Psoas muscle (tissue), 8 donors: Measurements from ENCODE around the gene SLC25A22. TPM values are rescaled to one million over a fixed set of nuclear protein-coding genes. Genes with fewer than 3 reads are reported as not detected.

Experiments
- ATAC-seq, 4 donors: fragments of 200-7000 bp; cut with Tn5 transposase; one replicate each; pipeline ENCODE4 v1.9.1; 2020; ENCODE audit warnings: moderate library complexity in 3 of 4, mild to moderate bottlenecking in 2 of 4
- DNase-seq, 2 donors: peaks; one replicate each; pipeline ENCODE4 v3.0.0-alpha.2; 2020
- H3K27ac ChIP-seq: fragments of 200-600 bp; one replicate; pipeline ENCODE4 v1.8.0; 2022
- H3K27me3 ChIP-seq, 3 donors: fragments of 200-600 bp in 1 of 3; one replicate each; pipeline versions ENCODE4 v1.6.1 to v1.8.0; 2013 to 2022; ENCODE audit warnings: low read length in 2 of 3, mild to moderate bottlenecking in 2 of 3, moderate library complexity in 1 of 3; ENCODE audit not compliant: insufficient read depth in 3 of 3
- H3K36me3 ChIP-seq, 2 donors: fragments of 200-600 bp in 1 of 2; one replicate each; pipeline versions ENCODE4 v1.6.1 to v1.8.0; 2013 to 2022; ENCODE audit warnings: low read depth in 1 of 2, mild to moderate bottlenecking in 1 of 2, moderate library complexity in 1 of 2; ENCODE audit not compliant: insufficient read depth in 1 of 2
- H3K4me1 ChIP-seq: fragments of 200-600 bp; one replicate; pipeline ENCODE4 v1.8.0; 2022
- H3K4me3 ChIP-seq: fragments of 200-600 bp; one replicate; pipeline ENCODE4 v1.8.0; 2022; ENCODE audit warnings: mild to moderate bottlenecking
- H3K9me3 ChIP-seq: fragments of 200-600 bp; one replicate; pipeline ENCODE4 v1.8.0; 2022
- CTCF ChIP-seq: fragments of 200-600 bp; IDR thresholded peaks from one replicate; pipeline ENCODE4 v1.8.0; 2022; ENCODE audit warnings: antibody characterized with exemption
- WGBS, 3 donors: extraction: QIAGEN DNeasy Blood & Tissue Kit; methylation state at CpG; one replicate each; pipeline versions ENCODE4 v1.1.6 to v1.1.7; 2013; 5-methylcytosine and 5-hydroxymethylcytosine counted together
- intact Hi-C, 2 donors: fragments of 100-400 bp; cut with DNase I; formaldehyde crosslinking; loops; one replicate each; pipeline versions ENCODE4 v1.11.0 to v1.14.2; 2022
- polyA plus RNA-seq, 3 donors: library from polyadenylated mRNA; stranded (reverse); fragments of 200-250 nt; gene quantifications; one replicate each; pipeline ENCODE4 v1.2.3, GENCODE V29; 2013
- total RNA-seq, 4 donors: library from RNA; stranded (reverse); fragmentation: NEBNext Ultra II Directional in 2 of 4; extraction: Animal tissue kit (Norgen Biotek cat#: 25700) in 2 of 4; gene quantifications; one replicate each; pipeline versions ENCODE4 v1.2.1 to v1.2.4, GENCODE V29; 2021 to 2023
- donor health status: healthy with polysubstance abuse.
- donor health status: DM: no; HTN: no; CAD: no; lungs with moderate emphysema.
- donor health status: Bipolar disorder and iron deficiency.
- donor health status: healthy.
- donor health status: DM: yes; HTN: yes; CAD: no.
- donor health status: DM: no; HTN: no; CAD: no.
- donor health status: DM: no; HTN: no; CAD: no.
- donor health status: DM: yes; HTN: yes; CAD: no.

Gene SLC25A22
- total and polyA plus RNA-seq, 7 donors = 0.49 to 4.3 (median 1.6) TPM

DNA sequence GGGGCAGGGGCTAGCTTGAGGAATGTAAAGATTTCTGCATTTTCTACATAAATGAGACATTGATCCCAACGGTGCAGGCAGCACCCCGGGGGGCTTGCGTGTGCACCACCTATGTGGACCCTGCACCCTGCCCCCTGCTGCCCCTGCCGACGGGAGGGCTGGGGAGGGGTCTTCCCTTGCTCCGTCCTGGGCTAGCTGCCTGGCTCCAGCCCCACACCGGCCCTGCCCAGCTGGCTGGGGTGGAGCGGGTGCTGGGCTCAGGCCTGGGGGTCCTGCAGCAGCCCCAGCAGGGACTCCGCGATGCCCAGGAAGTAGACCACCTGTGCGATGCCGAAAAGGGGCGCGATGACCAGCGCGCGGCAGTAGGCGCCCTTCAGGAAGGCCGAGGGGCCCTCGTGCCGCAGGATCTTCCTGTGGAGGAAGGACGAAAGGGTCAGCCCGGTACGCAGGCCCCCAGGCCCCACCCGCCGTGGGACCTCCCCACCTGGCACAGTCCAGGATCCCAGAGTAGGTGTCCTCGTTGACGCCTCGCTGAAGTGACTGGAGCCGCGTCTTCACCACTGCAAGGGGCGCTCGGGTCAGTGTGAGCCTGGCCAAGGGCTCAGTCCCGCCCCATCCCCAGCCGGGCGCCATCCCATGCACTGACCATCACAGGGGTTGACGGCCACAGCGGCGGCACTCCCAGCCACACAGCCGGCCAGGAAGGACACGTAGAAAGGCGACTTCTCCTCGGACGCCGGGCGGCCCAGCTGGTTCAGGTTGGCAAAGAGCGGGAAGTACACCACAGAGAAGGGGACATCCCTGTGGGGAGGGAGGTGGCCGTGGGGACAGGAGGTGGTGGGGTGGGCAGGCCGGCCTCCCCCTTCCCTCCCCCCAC is 6.2 kb downstream of the SLC25A22 start:
- H3K36me3 ChIP-seq = no peaks in the 10 kb centered on the region
- H3K9me3 ChIP-seq = no peaks in the 10 kb centered on the region
- no peak overlapping the region for H3K27ac ChIP-seq
- DNase-seq (peak in 1 of 2 donors; percentile 58), ATAC-seq (no peak)
- TF ChIP-seq CTCF = no peak
- peaks cover 0 to 43% (median 19%) of the 10 kb centered on the region in 3 donors for H3K27me3 ChIP-seq
- H3K4me1 ChIP-seq = peaks cover 7% of the 10 kb centered on the region
- intact Hi-C loops = no loop called here
- no peak overlapping the region for H3K4me3 ChIP-seq
- WGBS, 3 donors = 91 to 94% (median 92%) methylated on average over 44 to 49 of the region's 49 CpGs

- WGBS, 3 donors = 69 to 73% (median 71%) methylated on average over 15 to 18 of the region's 18 CpGs
Observed at GRCh38 chr11:790721-791564, 7.1 kb downstream of the SLC25A22 start.

DNA sequence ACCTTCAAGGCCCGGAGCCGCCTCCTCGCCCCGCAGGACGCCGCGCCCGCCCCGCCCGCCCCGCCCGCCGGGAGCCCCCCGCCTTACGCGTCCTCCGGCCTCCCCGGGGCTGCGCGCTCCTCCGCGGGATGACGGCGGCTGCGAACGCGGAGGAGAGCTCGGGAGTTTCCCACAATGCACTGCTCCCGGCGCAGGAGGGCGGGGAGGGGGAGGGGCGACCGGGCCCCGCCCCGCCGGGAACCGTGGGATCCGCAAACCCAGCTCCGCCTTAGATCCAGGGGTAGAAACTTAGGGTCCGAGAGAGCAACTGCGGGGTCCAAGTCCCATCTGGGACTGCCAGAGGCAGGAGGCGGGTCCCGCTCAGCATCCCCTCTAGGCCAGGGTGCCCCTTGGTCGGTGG is 8.1 kb downstream of the SLC25A22 start, which contains the start of gene CEND1:
Gene CEND1, minus strand, starts transcription at position 148 of the 400 bp plus-strand sequence. CDS start 1,514 bp downstream, outside the sequence.
- no peak within 1 kb of the TSS for H3K4me3 ChIP-seq
- no peaks in the 10 kb centered on the region for H3K36me3 ChIP-seq
- intact Hi-C loops = no loop called here
- ATAC-seq = peak in 1 of 4 donors; percentile 17
- H3K4me1 ChIP-seq = no peaks in the 10 kb centered on the region
- no peak within 1 kb of the TSS for H3K27ac ChIP-seq
- peaks cover 0 to 43% (median 15%) of the 10 kb centered on the region in 3 donors for H3K27me3 ChIP-seq
- TF ChIP-seq CTCF = no peak
- 5 to 8% (median 7%) methylated on average over 26 to 44 of the region's 44 CpGs for WGBS, 3 donors
- H3K9me3 ChIP-seq = no peaks in the 10 kb centered on the region
- DNase-seq = peak; percentile 45 to 62

More at GRCh38 chr11:790721-791564, 7.1 kb downstream of the SLC25A22 start:
- no peak for TF ChIP-seq CTCF
- H3K36me3 ChIP-seq = no peaks in the 10 kb centered on the region
- intact Hi-C loops = no loop called here
- H3K4me1 ChIP-seq = no peaks in the 10 kb centered on the region
- H3K27ac ChIP-seq = no peak overlapping the region
- no peaks in the 10 kb centered on the region for H3K9me3 ChIP-seq
- ATAC-seq (no peak), DNase-seq (peak in 1 of 2 donors; percentile 59)
- H3K4me3 ChIP-seq = no peak overlapping the region
- peaks cover 0 to 43% (median 19%) of the 10 kb centered on the region in 3 donors for H3K27me3 ChIP-seq

DNA sequence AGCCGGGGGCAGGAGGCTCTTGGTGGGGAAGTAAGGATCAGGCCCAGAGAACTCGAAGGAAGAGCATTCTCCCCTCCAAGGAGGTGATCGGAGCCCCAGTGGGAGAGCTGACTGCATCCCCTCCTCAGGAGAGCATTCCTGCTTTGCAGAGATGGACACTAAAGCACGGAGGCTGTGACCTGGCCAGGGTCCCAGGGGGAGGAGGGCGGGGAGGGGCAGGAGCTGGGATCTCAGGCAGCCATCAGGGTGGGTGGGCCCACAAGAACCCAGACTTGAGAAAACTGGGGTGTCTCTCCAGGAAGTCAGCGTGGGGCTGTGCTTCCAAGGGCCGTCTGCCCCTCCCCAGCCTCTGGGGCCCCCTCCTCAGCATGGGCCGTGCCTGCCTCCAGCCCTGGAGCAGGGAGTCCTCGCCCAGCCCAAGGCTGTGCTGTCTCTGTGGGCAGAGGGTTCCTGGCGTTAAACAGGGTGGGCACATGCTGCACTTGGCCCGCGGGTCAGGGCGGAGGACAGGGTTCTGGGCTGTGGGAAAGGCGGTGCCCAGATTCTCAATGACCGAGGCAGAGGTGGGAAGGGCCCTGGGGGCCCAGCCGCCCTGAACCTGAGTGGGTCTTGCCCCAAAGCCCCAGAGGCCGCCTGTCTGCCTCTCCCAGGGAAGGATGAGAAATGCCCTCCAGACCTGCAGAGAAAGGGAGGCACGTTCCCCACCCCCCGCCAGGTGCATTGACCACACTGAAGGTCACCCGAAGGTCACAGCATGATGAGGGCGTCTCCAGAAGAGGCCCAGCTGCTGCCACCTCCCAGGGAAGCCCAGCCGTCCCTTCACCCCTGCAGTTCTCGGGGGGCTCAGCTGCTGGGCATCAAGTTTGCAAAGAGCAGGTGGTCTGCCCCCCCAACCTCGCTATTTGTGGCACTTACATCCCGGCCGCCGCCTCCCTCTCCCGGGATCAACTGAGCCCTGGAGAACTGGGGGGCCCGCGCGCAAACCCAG is 8.8 kb downstream of the SLC25A22 start:
- 22 to 26% (median 25%) methylated on average over 25 to 31 of the region's 31 CpGs for WGBS, 3 donors
- DNase-seq = peak in 1 of 2 donors; percentile 57
- no peaks in the 10 kb centered on the region for H3K36me3 ChIP-seq
- intact Hi-C loops = no loop called here
- no peak for ATAC-seq
- peaks cover 4% of the 10 kb centered on the region for H3K4me1 ChIP-seq
- no peak for TF ChIP-seq CTCF
- H3K4me3 ChIP-seq = no peak overlapping the region
- peaks cover 0 to 39% (median 11%) of the 10 kb centered on the region in 3 donors for H3K27me3 ChIP-seq
- H3K27ac ChIP-seq = no peak overlapping the region
- H3K9me3 ChIP-seq = no peaks in the 10 kb centered on the region
